Spinal cord (tissue), 10 donors: ENCODE measurements around the gene RSBN1. TPM values are rescaled to one million over a fixed set of nuclear protein-coding genes. Genes with fewer than 3 reads are reported as not detected.
"Not testable (repeated sequence)": the region's sequence is repeated elsewhere in the genome, so short reads cannot be mapped to it uniquely, and the experiment has no call there.

Experiments
- DNase-seq, 6 donors: peaks; one replicate each; pipeline versions ENCODE4 v3.0.0 to v3.0.0-alpha.2; 2013 to 2015; ENCODE audit warnings: low spot score in 6 of 6, low read depth in 4 of 6
- H3K27ac ChIP-seq: one replicate; pipeline ENCODE4 v1.5.1; 2013; ENCODE audit warnings: low read depth, low read length, control low read depth
- H3K27me3 ChIP-seq: one replicate; pipeline ENCODE4 v1.6.1; 2013; ENCODE audit warnings: low read length; ENCODE audit not compliant: control insufficient read depth, insufficient read depth
- H3K36me3 ChIP-seq: one replicate; pipeline ENCODE4 v1.6.1; 2013; ENCODE audit warnings: low read length; ENCODE audit not compliant: control insufficient read depth, insufficient read depth
- H3K4me1 ChIP-seq: one replicate; pipeline ENCODE4 v1.6.1; 2013; ENCODE audit warnings: low read length; ENCODE audit not compliant: control insufficient read depth, insufficient read depth
- H3K4me3 ChIP-seq: one replicate; pipeline ENCODE4 v1.5.1; 2013; ENCODE audit warnings: low read depth, low read length, control low read depth
- H3K9me3 ChIP-seq: one replicate; pipeline ENCODE4 v1.6.1; 2013; ENCODE audit warnings: low read length; ENCODE audit not compliant: control insufficient read depth, insufficient read depth
- WGBS: methylation state at CpG from one replicate; pipeline ENCODE4 v1.1.5; 2013; ENCODE audit warnings: missing lambda C conversion rate; ENCODE audit not compliant: insufficient coverage; 5-methylcytosine and 5-hydroxymethylcytosine counted together
- polyA plus RNA-seq, 2 donors: library from polyadenylated mRNA; unstranded; fragments of 120-200 nt; gene quantifications; one replicate each; pipeline ENCODE4 v1.2.1, GENCODE V29; 2013; ENCODE audit not compliant: insufficient read length in 2 of 2
- total RNA-seq, 2 donors: library from RNA; depleted of rRNA in 1 of 2; stranded (reverse); fragments of 120-200 nt in 1 of 2; fragments of >200 nt in 1 of 2; gene quantifications; one replicate each; pipeline versions ENCODE4 v1.2.3 to v1.2.4, GENCODE V29; 2013 to 2014
- donor health status: healthy.

The RSBN1 gene
- total and polyA plus RNA-seq, 4 donors, result 17.4 to 33.5 (median 23.1) TPM

DNA sequence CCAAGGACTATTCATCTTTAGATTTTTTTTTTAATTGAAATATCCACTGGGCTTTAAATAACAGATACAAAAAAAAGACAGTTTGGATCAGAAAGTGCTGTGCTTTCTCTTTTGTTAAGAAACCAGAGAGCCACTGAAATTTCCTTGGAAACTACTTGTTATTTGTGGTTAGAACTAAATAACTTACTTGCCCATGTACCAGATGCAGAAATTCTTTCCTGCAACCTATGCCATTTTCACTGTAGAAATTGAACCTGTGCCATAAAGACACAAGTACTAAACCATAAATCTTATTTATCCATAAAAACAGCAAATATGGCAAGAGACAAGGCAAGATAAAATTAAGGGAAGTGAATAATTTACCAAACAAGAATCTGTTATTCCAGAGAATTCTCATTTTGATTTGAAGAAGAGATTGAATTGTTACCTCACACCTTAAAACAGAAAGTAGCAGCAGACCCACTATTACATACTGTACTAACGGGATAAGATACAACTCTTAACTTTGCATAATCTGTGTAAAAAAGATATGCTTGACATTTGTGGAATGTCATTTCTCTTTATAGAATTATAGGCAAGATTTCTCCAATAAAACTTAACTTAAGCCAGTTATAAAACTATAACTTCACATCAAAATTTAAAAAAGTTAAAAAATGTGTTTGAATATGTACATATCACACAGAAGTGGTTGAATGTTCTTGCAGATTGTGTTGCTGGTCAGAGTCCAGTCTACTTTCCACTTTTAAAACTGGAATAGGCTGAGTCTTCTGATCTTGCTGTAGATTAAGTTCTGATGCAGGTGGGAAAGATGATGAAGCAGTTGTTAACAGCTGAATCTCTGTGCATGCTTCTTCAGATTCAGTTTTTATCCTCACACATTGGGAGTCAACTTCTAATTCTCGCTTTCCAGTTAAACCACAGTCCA is 46.7 kb downstream of the RSBN1 start:
- no peak overlapping the region for H3K4me3 ChIP-seq
- DNase-seq, result peak in 1 of 6 donors; percentile 16
- no peak overlapping the region for H3K27ac ChIP-seq
- H3K27me3 ChIP-seq, result no peaks in the 10 kb centered on the region
- no peaks in the 10 kb centered on the region for H3K36me3 ChIP-seq
- no CpG with 5 or more reads among the region's 2 CpGs for WGBS
- no peaks in the 10 kb centered on the region for H3K9me3 ChIP-seq
- peaks cover under 1% of the 10 kb centered on the region for H3K4me1 ChIP-seq

DNA sequence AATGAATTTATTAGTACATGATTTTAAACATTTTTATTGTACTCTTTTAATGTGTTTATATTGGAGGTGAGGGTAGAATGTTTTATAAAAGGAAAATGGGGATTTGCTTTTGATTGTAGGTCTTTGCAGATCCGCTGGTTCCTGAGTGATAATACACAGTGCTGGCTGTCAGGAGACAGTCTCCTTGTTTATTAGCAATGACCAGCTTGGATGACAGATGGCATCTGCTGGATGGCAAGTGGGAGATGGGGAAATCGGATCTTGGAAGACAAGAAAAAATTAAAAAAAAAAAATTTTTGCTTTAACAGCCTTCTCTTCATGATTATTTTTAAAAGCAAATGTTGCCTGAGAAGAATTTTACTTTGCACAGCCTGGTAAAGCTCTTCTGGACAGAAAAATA is 48.6 kb downstream of the RSBN1 start:
- Histone ChIP-seq H3K36me3 (no peaks in the 10 kb centered on the region), H3K27ac (no peak overlapping the region), H3K4me1 (peaks cover 9% of the 10 kb centered on the region), H3K4me3 (no peak overlapping the region), H3K27me3 (no peaks in the 10 kb centered on the region), H3K9me3 (no peaks in the 10 kb centered on the region)
- peak in 2 of 6 donors; percentile 32 to 78 for DNase-seq
- WGBS, result 75% methylated on average over 1 of the region's 2 CpGs

DNA sequence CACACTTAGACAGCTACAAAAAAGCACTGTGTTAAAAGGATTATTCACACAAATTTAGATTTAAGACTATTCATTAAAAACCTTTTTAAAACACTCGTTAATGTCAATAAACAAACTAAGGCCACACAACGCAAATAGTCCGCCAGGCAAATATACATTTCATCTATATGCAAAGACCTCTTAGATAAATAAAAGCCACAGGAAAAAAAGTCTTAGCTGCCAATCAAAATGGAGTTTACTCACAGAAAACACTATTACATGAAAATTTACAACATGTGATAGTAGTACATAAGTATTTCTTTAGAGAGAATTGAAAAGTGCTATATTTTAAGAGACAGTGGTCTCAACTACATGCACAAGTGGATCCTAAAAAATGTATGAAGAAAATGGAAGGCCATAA is 50.3 kb downstream of the RSBN1 start:
- Histone ChIP-seq H3K27ac (no peak overlapping the region), H3K4me3 (no peak overlapping the region), H3K27me3 (no peaks in the 10 kb centered on the region), H3K4me1 (peaks cover 9% of the 10 kb centered on the region), H3K9me3 (no peaks in the 10 kb centered on the region), H3K36me3 (no peaks in the 10 kb centered on the region)
- DNase-seq, result no peak
- no CpG with 5 or more reads among the region's 3 CpGs for WGBS

DNA sequence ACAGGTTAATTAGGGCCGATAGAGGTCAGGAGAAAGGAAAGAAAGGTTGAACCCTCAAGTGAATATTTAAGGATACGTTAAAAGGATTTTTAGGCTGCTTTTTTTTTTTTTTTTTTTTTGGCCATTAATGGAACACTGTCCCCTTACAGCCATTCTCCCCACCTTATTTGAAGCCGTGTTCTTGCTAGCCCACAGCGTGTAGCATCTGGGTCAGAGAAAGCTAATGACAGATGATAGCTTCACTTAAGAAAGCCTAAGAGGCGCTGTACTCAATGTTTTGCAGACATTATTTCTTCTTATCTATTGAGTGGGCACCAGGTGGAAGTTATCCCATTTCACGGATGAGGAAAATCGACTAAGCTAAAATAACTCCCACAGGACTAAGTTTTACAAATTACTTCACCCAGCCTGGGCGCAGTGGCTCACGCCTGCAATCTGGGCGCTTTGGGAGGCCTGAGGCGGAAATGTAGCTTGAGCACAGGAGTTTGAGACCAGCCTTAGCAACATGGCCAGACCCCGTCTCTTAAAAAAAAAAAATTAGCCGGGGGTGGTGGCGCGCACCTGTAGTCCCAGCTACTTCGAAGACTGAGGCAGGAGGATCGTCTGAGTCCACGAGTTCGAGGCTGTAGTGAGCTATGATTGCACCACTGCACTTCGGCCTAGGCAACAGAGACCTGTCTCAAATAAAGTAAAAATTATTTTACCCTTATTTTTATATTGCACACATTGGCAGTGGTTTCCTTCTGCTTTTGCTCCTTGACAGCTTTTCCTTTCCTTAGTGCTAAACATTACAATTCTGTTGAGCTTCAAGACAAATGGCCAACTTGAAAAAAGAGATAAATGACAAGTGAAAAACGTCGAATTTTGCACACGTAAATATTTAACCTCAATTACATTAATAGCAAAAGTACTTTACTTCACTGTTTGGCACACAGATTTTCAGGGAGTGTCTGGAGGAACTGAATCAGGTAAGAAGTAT is 51.9 kb downstream of the RSBN1 start:
- Histone ChIP-seq H3K27me3 (no peaks in the 10 kb centered on the region), H3K4me1 (peaks cover 9% of the 10 kb centered on the region), H3K9me3 (no peaks in the 10 kb centered on the region), H3K27ac (peak overlapping the region; percentile 95), H3K36me3 (no peaks in the 10 kb centered on the region), H3K4me3 (peak overlapping the region; percentile 87)
- WGBS, result 79% methylated on average over 15 of the region's 23 CpGs
- DNase-seq, result peak in 1 of 6 donors; percentile 38

DNA sequence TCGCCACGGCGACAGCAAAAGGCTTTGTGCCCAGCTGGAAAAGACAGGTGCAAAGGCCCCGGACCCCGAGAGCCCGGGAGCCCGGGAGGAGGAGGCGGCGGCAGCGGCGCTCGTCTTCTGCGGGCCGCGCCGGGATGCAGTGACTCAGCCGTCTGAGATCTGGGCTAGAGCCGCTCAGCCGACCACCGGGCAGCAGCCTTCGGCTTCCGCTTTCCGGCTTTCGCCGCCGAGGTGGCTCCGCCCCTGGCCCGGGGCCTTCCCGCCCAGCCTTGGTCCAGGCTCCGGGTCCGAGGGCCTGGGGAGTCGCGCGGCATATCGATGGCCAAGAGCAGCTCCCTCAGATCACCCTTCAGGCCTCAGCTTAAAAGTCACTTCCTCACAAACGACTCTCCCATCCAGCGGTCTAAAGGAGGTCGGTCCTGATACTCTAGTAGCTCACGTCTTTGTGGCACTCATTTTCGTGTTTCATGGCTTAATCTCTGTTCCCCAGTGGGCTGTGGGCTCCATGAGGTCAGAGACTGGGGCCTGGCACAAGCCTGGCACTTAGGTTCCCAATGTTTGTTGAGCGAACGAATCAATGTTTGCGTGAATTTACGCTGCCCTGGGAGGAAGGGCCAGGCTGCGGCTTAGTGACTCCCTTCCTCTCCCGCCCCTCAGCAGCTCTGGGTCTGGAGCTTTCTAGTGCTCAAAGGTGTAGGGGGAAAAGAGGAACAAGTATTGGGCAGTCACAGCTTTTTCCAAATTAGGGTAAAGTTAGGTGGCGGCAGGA is 52.8 kb downstream of the RSBN1 start, which contains the start of gene PHTF1:
TSS of gene PHTF1 (minus strand) at position 154 of the 769 bp plus-strand sequence. CDS start 783 bp downstream, outside the sequence.
- WGBS, result under 1% methylated on average over 47 of the region's 47 CpGs

DNA sequence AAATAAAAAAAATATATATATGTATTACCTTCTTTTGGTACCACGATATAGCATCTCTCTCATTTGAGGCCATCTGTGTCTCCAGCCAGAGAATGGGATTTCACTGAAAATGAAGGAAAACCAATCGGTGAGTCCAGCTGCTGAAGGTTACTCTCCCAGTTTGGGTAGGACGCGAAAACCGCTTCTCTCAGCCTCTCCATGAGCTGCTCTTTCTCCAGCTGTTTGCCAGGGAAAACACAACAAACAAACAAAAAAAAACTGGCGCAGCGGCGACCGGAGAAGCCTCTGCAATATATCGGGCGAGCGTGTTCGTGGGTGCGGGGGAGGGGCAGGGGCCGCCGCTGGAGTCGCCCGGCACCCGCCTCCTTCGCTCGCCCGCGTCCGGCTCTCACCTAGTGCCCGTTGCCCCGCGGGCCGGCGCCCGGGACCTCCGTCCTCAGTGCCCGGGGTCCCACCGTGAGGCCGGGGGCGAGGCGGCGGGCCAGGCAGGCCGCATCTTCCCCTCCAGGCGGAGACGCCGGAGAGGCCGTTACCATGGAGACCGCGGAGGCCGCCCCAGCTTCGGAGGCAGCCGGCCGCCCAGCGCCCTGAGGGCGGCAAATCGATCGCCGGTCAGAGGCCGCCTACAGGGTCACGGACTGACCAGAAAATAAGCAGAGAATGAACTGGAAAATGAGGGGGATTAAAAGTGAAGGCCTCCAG is 53.5 kb downstream of the RSBN1 start:
- Histone ChIP-seq H3K4me1 (peaks cover 9% of the 10 kb centered on the region), H3K27ac (peak overlapping the region; percentile 95)
- WGBS, result 0% methylated on average over 51 of the region's 55 CpGs

More for the DNA sequence above, 52.8 kb downstream of the RSBN1 start, which contains the start of gene PHTF1:
- Histone ChIP-seq H3K4me3 (peak within 1 kb of the TSS; percentile 87), H3K27me3 (no peaks in the 10 kb centered on the region), H3K4me1 (peaks cover 9% of the 10 kb centered on the region), H3K36me3 (no peaks in the 10 kb centered on the region), H3K9me3 (no peaks in the 10 kb centered on the region), H3K27ac (peak within 1 kb of the TSS; percentile 95)
- peak; percentile 40 to 90 (median 69) for DNase-seq

DNA sequence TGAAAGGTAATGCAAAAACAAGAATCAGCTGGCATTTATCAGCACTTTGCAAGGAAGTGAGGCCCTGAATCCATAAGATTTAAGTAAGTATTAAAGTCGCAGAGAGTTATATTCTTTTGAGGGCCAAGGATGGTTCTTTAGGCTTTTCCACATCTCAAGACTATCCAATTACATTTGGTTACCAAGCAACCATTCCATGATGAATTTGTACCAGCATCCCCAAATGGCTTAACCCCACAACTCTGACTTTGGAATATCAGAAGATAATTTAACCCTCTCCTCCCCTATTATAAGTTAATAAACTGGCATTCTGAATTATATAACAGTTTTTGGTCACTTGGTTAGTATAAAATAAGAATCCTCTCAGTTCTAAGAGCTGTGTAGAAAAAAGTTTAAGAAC is 55.8 kb downstream of the RSBN1 start:
- H3K4me3 ChIP-seq, result no peak overlapping the region
- H3K27me3 ChIP-seq, result no peaks in the 10 kb centered on the region
- no peaks in the 10 kb centered on the region for H3K9me3 ChIP-seq
- no CpG with 5 or more reads among the region's 1 CpG for WGBS
- no peak for DNase-seq
- no peak overlapping the region for H3K27ac ChIP-seq
- peaks cover 9% of the 10 kb centered on the region for H3K4me1 ChIP-seq
- no peaks in the 10 kb centered on the region for H3K36me3 ChIP-seq

More for the DNA sequence above, 53.5 kb downstream of the RSBN1 start:
- Histone ChIP-seq H3K27me3 (no peaks in the 10 kb centered on the region), H3K4me3 (peak overlapping the region; percentile 87), H3K9me3 (no peaks in the 10 kb centered on the region), H3K36me3 (no peaks in the 10 kb centered on the region)
- DNase-seq, result peak; percentile 38 to 88 (median 68)

DNA sequence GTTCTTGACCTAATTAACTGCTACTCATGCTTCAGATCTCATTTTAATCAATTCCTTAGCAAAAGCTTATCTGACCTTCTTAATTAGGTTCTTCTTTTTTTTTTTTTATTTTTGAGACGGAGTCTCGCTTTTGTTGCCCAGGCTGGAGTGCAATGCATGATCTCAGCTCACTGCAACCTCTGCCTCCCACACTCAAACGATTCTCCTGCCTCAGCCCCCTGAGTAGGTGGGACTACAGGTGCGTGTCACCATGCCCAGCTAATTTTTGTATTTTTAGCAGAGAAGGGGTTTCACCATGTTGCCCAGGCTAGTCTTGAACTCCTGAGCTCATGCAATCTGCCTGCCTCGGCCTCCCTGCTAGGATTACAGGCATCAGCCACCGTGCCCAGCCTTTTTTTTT is 58.9 kb downstream of the RSBN1 start:
- H3K36me3 ChIP-seq, H3K4me1 ChIP-seq, H3K27ac ChIP-seq, H3K9me3 ChIP-seq, H3K4me3 ChIP-seq, DNase-seq, H3K27me3 ChIP-seq: not testable (repeated sequence)
- WGBS, result 97% methylated on average over 2 of the region's 6 CpGs
